HG03439 (cell line): ENCODE data around the gene PSTPIP2.

Source experiments
- ATAC-seq: cut with Tn5 transposase; IDR thresholded peaks from one replicate; pipeline ENCODE4 v1.9.1; 2021; ENCODE audit warnings: mild to moderate bottlenecking, moderate library complexity; ENCODE audit not compliant: unreplicated experiment

PSTPIP2 gene

GRCh38 chr18:45940724-45941123 lies 131.3 kb downstream of the PSTPIP2 start:
- ATAC-seq = no peak

DNA sequence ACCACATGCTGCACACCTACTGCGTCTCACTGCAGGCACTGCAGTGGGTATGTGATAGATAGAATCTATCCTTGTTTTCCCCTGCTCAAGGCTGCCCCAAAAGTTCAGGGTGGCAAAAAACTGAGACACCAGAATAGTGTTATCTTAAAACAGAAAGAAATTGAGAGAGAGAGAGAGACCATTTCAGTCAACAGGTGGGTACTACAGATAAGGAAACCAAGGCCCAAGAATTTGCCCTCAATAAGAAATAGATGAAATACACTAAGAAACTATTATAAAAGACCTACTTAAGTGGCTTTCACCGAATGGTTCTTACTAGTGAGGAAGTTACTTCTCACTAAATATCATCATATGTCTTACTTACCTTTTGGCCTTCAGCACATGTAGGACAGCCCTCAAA lies 132.8 kb downstream of the PSTPIP2 start:
- no peak for ATAC-seq

DNA sequence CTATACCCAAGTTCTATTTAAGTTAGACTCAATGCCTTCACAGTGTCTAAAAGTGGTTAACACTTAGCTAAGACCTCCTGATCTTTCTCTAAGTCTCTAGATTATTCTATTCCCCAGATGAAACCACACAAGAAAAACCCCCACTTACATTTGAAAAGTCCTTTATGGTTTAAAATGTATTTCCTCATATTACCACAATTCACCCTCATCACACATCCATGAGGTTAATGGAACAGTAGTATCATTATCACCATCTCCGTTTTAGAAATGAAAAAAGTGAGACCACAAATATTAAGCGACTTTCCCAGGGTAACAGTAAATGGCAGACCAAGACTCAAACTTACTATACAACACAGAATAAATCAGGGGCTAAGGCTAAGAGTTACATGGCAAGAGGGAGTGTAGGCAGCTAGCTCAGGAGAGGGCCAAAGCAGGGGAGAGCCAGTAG lies 133.5 kb downstream of the PSTPIP2 start:
- ATAC-seq = no peak

GRCh38 chr18:45935591-45936335 lies 136.3 kb downstream of the PSTPIP2 start:
- no peak for ATAC-seq
